Limb (tissue), 2 donors: ENCODE measurements around the gene HFM1.

Source experiments
- DNase-seq, 2 donors: peaks; one replicate each; pipeline ENCODE4 v3.0.0-alpha.2; 2016; ENCODE audit errors: extremely low spot score in 2 of 2

Gene HFM1

DNA sequence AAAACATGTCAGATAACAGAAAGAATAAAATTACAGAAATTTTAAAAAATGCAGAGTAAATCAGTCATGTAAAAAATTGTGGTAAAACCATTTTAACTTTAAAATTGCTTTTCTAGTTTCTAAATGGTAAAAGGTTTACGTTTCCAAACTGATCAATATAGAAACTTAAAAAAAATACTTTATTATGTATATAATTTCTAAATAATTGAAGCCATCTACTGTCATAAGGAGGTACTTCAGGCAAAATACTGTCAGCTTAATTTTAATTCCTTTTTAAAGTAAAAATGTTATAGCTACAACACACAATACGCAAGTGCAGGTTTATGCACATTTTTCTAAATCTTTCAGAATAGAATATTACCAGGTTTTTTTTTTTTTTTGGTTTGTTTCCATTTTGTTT lies 159.9 kb downstream of the HFM1 start:
- no peak for DNase-seq

DNA sequence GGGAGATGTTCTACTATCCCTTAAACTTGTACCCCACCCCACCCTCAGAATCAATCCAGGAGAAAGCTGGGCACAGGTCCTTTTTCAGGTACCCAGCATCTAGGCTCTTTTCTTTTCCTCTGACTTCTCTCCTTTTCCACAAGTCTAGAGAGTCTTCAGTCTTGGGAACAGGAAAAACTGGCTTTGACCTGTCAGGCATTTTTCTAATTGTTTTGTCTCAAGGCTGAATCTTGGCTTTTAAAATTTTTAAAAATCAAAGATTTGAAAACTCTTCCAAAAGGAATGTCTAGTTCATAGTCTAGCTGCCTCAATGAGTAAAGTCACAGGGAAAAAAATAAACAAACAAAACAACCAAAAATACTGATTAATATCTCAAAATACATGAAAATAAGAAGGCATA lies 161.5 kb downstream of the HFM1 start:
- no peak for DNase-seq

GRCh38 chr1:91234181-91234580 lies 170.5 kb downstream of the HFM1 start:
- no peak for DNase-seq

DNA sequence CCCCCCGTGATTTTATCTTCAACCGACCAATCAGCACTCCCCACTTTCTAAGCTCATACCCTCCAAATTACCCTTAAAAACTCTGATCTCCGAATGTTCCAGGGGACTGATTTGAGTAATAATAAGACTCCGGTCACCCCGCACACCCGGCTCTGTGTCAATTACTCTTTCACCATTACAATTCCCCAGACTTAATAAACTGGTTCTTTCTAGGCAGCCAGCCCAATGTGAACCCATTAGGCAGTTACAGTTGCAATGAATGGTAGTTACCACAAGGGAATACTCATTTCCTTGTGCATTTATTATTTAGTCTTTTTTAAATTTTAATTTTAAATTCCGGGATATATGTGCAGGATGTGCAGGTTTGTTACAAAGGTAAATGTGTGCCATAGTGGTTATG lies 177.9 kb downstream of the HFM1 start:
- DNase-seq = no peak

GRCh38 chr1:91224878-91225277 lies 179.8 kb downstream of the HFM1 start:
- no peak for DNase-seq

DNA sequence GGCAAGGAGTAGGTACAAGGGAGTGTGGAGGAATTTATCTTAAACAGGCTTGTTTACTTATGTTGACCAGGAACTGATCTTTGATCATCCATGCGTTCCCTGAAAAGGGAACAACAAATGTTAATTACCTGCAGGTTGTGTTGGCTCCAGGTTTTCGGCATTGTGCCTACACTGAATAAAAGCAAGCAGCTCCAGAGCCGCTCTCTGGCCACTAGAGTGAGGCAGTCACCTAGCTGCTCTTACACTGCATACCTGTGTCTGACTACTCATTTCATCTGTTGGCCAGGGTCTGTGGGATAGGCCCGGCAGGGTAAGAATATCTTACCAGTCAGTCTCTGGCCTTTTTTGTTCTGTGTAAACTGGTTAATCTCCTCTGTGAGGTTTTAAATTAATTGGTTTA lies 183.6 kb downstream of the HFM1 start:
- DNase-seq = no peak

DNA sequence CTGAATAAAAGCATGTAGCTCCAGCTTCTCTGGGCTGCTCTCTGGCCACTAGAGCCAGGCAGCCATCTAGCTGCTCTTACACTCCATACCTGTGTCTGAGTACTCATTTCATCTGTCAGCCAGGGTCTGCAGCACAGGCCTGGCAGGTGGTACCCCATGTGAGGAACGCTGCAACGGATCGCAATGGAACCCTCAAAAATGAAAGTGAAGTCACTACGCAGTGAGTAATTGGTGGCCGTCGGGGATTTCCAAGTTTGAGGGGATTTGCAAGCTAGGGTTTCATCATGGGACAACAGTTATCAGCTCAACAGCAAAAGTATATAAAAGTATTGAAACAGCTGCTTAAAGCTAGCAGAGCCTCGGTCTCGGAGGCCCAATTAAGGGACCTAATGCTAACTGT lies 186.7 kb downstream of the HFM1 start:
- no peak for DNase-seq
